Measurements from ENCODE around the gene TANGO6. TPM values are rescaled to one million over a fixed set of nuclear protein-coding genes. Genes with fewer than 3 reads are reported as not detected.

TANGO6 gene
- total RNA-seq, 1 experiment from 2014 or later = 18.2 TPM

GRCh38 chr16:69033151-69033949 lies 190.0 kb downstream of the TANGO6 start:
- TF ChIP-seq CTCF (IDR thresholded peaks at IDR 0.05; ENCODE audit: insufficient read depth in 1 of 2, low read depth in 1 of 2, low read length in 1 of 2, severe bottlenecking in 1 of 2, unreplicated experiment in 1 of 2) = no peak
- Mint-ChIP-seq H3K9me3 (ENCODE audit: unreplicated experiment) (no peaks in the 10 kb centered on the region), H3K4me3 (ENCODE audit: unreplicated experiment) (no peak overlapping the region), H3K27me3 (ENCODE audit: insufficient read depth, unreplicated experiment) (no peaks in the 10 kb centered on the region), H3K27ac (ENCODE audit: unreplicated experiment) (no peak overlapping the region), H3K36me3 (ENCODE audit: insufficient read depth, unreplicated experiment) (no peaks in the 10 kb centered on the region), H3K4me1 (ENCODE audit: low read depth, unreplicated experiment) (peaks cover 8% of the 10 kb centered on the region)
- CTCF ChIA-PET = no interaction called here
- POLR2A ChIA-PET = no interaction called here
- Histone ChIP-seq H3K4me3 (ENCODE audit: low read depth, low read length) (no peak overlapping the region), H3K4me1 (peaks cover 15% of the 10 kb centered on the region), H3K9me3 (no peaks in the 10 kb centered on the region), H3K27me3 (replicated peaks; ENCODE audit: control insufficient read depth, insufficient read depth, low read length) (no peaks in the 10 kb centered on the region), H3K36me3 (ENCODE audit: control insufficient read depth, insufficient read depth, low read length) (no peaks in the 10 kb centered on the region)
- intact Hi-C loops (cut with micrococcal nuclease; ENCODE audit: unreplicated experiment) = loop anchor here (5.0 kb wide), 2 partner anchors 36 to 39 kb away; no protein-coding TSS in a partner anchor
- no peak for DNase-seq
- BruUV-seq (replicated peaks) = no TSS peak

GRCh38 chr16:69035375-69035774 lies 192.0 kb downstream of the TANGO6 start:
- DNase-seq = no peak
- CTCF ChIA-PET = no interaction called here
- H3K36me3 Mint-ChIP-seq (ENCODE audit: insufficient read depth, unreplicated experiment) = no peaks in the 10 kb centered on the region
- POLR2A ChIA-PET = no interaction called here
- H3K4me3 ChIP-seq (ENCODE audit: low read depth, low read length) = no peak overlapping the region
- no peaks in the 10 kb centered on the region for H3K9me3 ChIP-seq
- peaks cover 15% of the 10 kb centered on the region for H3K4me1 Mint-ChIP-seq (ENCODE audit: low read depth, unreplicated experiment)
- no peaks in the 10 kb centered on the region for H3K27me3 ChIP-seq (replicated peaks; ENCODE audit: control insufficient read depth, insufficient read depth, low read length)
- no peaks in the 10 kb centered on the region for H3K27me3 Mint-ChIP-seq (ENCODE audit: insufficient read depth, unreplicated experiment)
- BruUV-seq (replicated peaks) = no TSS peak
- no peaks in the 10 kb centered on the region for H3K36me3 ChIP-seq (ENCODE audit: control insufficient read depth, insufficient read depth, low read length)
- peaks cover 26% of the 10 kb centered on the region for H3K4me1 ChIP-seq
- H3K27ac Mint-ChIP-seq (ENCODE audit: unreplicated experiment) = no peak overlapping the region
- H3K9me3 Mint-ChIP-seq (ENCODE audit: unreplicated experiment) = no peaks in the 10 kb centered on the region
- no peak overlapping the region for H3K4me3 Mint-ChIP-seq (ENCODE audit: unreplicated experiment)
- intact Hi-C loops (cut with micrococcal nuclease; ENCODE audit: unreplicated experiment) = no loop called here
- TF ChIP-seq CTCF (IDR thresholded peaks at IDR 0.05; ENCODE audit: insufficient read depth in 1 of 2, low read depth in 1 of 2, low read length in 1 of 2, severe bottlenecking in 1 of 2, unreplicated experiment in 1 of 2) = no peak

GRCh38 chr16:69036399-69037091 lies 193.2 kb downstream of the TANGO6 start:
- intact Hi-C loops (cut with micrococcal nuclease; ENCODE audit: unreplicated experiment) = no loop called here
- Mint-ChIP-seq H3K4me3 (ENCODE audit: unreplicated experiment) (no peak overlapping the region), H3K27ac (ENCODE audit: unreplicated experiment) (no peak overlapping the region), H3K9me3 (ENCODE audit: unreplicated experiment) (peaks cover under 1% of the 10 kb centered on the region), H3K27me3 (ENCODE audit: insufficient read depth, unreplicated experiment) (no peaks in the 10 kb centered on the region), H3K4me1 (ENCODE audit: low read depth, unreplicated experiment) (peaks cover 17% of the 10 kb centered on the region), H3K36me3 (ENCODE audit: insufficient read depth, unreplicated experiment) (peaks cover under 1% of the 10 kb centered on the region)
- TF ChIP-seq CTCF (IDR thresholded peaks at IDR 0.05; ENCODE audit: insufficient read depth in 1 of 2, low read depth in 1 of 2, low read length in 1 of 2, severe bottlenecking in 1 of 2, unreplicated experiment in 1 of 2) = no peak
- Histone ChIP-seq H3K9me3 (peaks cover 2% of the 10 kb centered on the region; the same call in 1 of the 2 replicates), H3K4me1 (peaks cover 23% of the 10 kb centered on the region), H3K36me3 (ENCODE audit: control insufficient read depth, insufficient read depth, low read length) (no peaks in the 10 kb centered on the region), H3K27me3 (replicated peaks; ENCODE audit: control insufficient read depth, insufficient read depth, low read length) (no peaks in the 10 kb centered on the region), H3K4me3 (ENCODE audit: low read depth, low read length) (no peak overlapping the region)
- no TSS peak for BruUV-seq (replicated peaks)
- ChIA-PET CTCF (no interaction called here), POLR2A (interaction anchor here (0.7 kb wide), 1 partner anchor 34 kb away, joined by 10 read pairs; no protein-coding TSS in a partner anchor)
- no peak for DNase-seq
